ENCODE results near the gene EGLN2. TPM values are rescaled to one million over a fixed set of nuclear protein-coding genes. Genes with fewer than 3 reads are reported as not detected.
A peak's percentile ranks its signal among the peaks of the same experiment; 100 is the strongest.
"Not testable (repeated sequence)": the region's sequence is repeated elsewhere in the genome, so short reads cannot be mapped to it uniquely, and the experiment has no call there.

Gene EGLN2
- total RNA-seq, 1 donor from 2014 or later = 88.9 TPM

GRCh38 chr19:40825460-40826095 is 26.6 kb downstream of the EGLN2 start:
- Mint-ChIP-seq H3K36me3 (ENCODE audit: low read depth) (peaks cover 16% of the 10 kb centered on the region), H3K9me3 (peaks cover 15% of the 10 kb centered on the region), H3K4me1 (peaks cover 18% of the 10 kb centered on the region)
- H3K4me3 Mint-ChIP-seq; H3K27me3 Mint-ChIP-seq; intact Hi-C loops (cut with micrococcal nuclease); H3K27ac Mint-ChIP-seq; DNase-seq: not testable (repeated sequence)

- intact Hi-C loops (cut with micrococcal nuclease); H3K27me3 Mint-ChIP-seq: not testable (repeated sequence)
Measured at GRCh38 chr19:40826312-40826698, 27.3 kb downstream of the EGLN2 start.

GRCh38 chr19:40826699-40827385 is 27.9 kb downstream of the EGLN2 start:
- Mint-ChIP-seq H3K36me3 (ENCODE audit: low read depth) (peaks cover 16% of the 10 kb centered on the region), H3K9me3 (peaks cover 15% of the 10 kb centered on the region), H3K4me3 (peak overlapping the region; percentile 32), H3K27ac (peak overlapping the region; percentile 63), H3K4me1 (peaks cover 18% of the 10 kb centered on the region)
- intact Hi-C loops (cut with micrococcal nuclease); H3K27me3 Mint-ChIP-seq: not testable (repeated sequence)
- peak; percentile 86 for DNase-seq

More at GRCh38 chr19:40826312-40826698, 27.3 kb downstream of the EGLN2 start:
- Mint-ChIP-seq H3K4me3 (peak overlapping the region; percentile 32), H3K36me3 (ENCODE audit: low read depth) (peaks cover 16% of the 10 kb centered on the region), H3K4me1 (peaks cover 18% of the 10 kb centered on the region), H3K9me3 (peaks cover 15% of the 10 kb centered on the region)
- H3K27ac Mint-ChIP-seq, DNase-seq: not testable (repeated sequence)

GRCh38 chr19:40827386-40828247 is 28.6 kb downstream of the EGLN2 start:
- intact Hi-C loops (cut with micrococcal nuclease) = no loop called here
- Mint-ChIP-seq H3K27me3 (no peaks in the 10 kb centered on the region), H3K4me1 (peaks cover 22% of the 10 kb centered on the region), H3K9me3 (peaks cover 15% of the 10 kb centered on the region), H3K4me3 (no peak overlapping the region), H3K36me3 (ENCODE audit: low read depth) (peaks cover 16% of the 10 kb centered on the region), H3K27ac (no peak overlapping the region)
- DNase-seq = no peak

- peaks cover 15% of the 10 kb centered on the region for H3K9me3 Mint-ChIP-seq
- intact Hi-C loops (cut with micrococcal nuclease) = no loop called here
- DNase-seq = no peak
- peaks cover 16% of the 10 kb centered on the region for H3K36me3 Mint-ChIP-seq (ENCODE audit: low read depth)
- peaks cover 20% of the 10 kb centered on the region for H3K4me1 Mint-ChIP-seq
- no peaks in the 10 kb centered on the region for H3K27me3 Mint-ChIP-seq
- H3K27ac Mint-ChIP-seq = no peak overlapping the region
- H3K4me3 Mint-ChIP-seq = no peak overlapping the region
Measured at GRCh38 chr19:40829205-40829604, 30.2 kb downstream of the EGLN2 start.

- H3K4me3 Mint-ChIP-seq; H3K27ac Mint-ChIP-seq; DNase-seq; H3K27me3 Mint-ChIP-seq; intact Hi-C loops (cut with micrococcal nuclease): not testable (repeated sequence)
- Mint-ChIP-seq H3K9me3 (peaks cover 15% of the 10 kb centered on the region), H3K36me3 (ENCODE audit: low read depth) (peaks cover 16% of the 10 kb centered on the region), H3K4me1 (peaks cover 18% of the 10 kb centered on the region)
Measured at GRCh38 chr19:40830741-40831140, 31.8 kb downstream of the EGLN2 start.

GRCh38 chr19:40831502-40832430 is 32.8 kb downstream of the EGLN2 start:
- Mint-ChIP-seq H3K27ac (no peak overlapping the region), H3K36me3 (ENCODE audit: low read depth) (peaks cover 12% of the 10 kb centered on the region), H3K9me3 (peaks cover 12% of the 10 kb centered on the region), H3K27me3 (no peaks in the 10 kb centered on the region), H3K4me1 (peaks cover 13% of the 10 kb centered on the region), H3K4me3 (no peak overlapping the region)
- intact Hi-C loops (cut with micrococcal nuclease) = no loop called here
- DNase-seq = no peak

GRCh38 chr19:40832431-40832790 is 33.4 kb downstream of the EGLN2 start:
- intact Hi-C loops (cut with micrococcal nuclease); H3K4me3 Mint-ChIP-seq; DNase-seq; H3K36me3 Mint-ChIP-seq (ENCODE audit: low read depth); H3K27me3 Mint-ChIP-seq; H3K27ac Mint-ChIP-seq; H3K4me1 Mint-ChIP-seq; H3K9me3 Mint-ChIP-seq: not testable (repeated sequence)

- H3K4me3 Mint-ChIP-seq; intact Hi-C loops (cut with micrococcal nuclease); H3K36me3 Mint-ChIP-seq (ENCODE audit: low read depth); H3K9me3 Mint-ChIP-seq; H3K4me1 Mint-ChIP-seq; DNase-seq; H3K27me3 Mint-ChIP-seq; H3K27ac Mint-ChIP-seq: not testable (repeated sequence)
Measured at GRCh38 chr19:40833728-40834533, 34.9 kb downstream of the EGLN2 start.

- H3K4me1 Mint-ChIP-seq = peaks cover 6% of the 10 kb centered on the region
- peaks cover 4% of the 10 kb centered on the region for H3K9me3 Mint-ChIP-seq
- peaks cover 2% of the 10 kb centered on the region for H3K36me3 Mint-ChIP-seq (ENCODE audit: low read depth)
- intact Hi-C loops (cut with micrococcal nuclease) = no loop called here
- peaks cover 23% of the 10 kb centered on the region for H3K27me3 Mint-ChIP-seq
- no peak overlapping the region for H3K4me3 Mint-ChIP-seq
- no peak for DNase-seq
- H3K27ac Mint-ChIP-seq = no peak overlapping the region
Measured at GRCh38 chr19:40836754-40837429, 37.9 kb downstream of the EGLN2 start.

GRCh38 chr19:40838477-40838876 is 39.5 kb downstream of the EGLN2 start:
- peaks cover 23% of the 10 kb centered on the region for H3K27me3 Mint-ChIP-seq
- H3K4me1 Mint-ChIP-seq; H3K9me3 Mint-ChIP-seq; H3K4me3 Mint-ChIP-seq; H3K27ac Mint-ChIP-seq; intact Hi-C loops (cut with micrococcal nuclease); DNase-seq; H3K36me3 Mint-ChIP-seq (ENCODE audit: low read depth): not testable (repeated sequence)

GRCh38 chr19:40842012-40842411 is 43.0 kb downstream of the EGLN2 start:
- H3K36me3 Mint-ChIP-seq (ENCODE audit: low read depth); H3K27ac Mint-ChIP-seq; DNase-seq; H3K4me3 Mint-ChIP-seq; H3K9me3 Mint-ChIP-seq; intact Hi-C loops (cut with micrococcal nuclease): not testable (repeated sequence)
- H3K4me1 Mint-ChIP-seq = peaks cover 11% of the 10 kb centered on the region
- H3K27me3 Mint-ChIP-seq = peaks cover 28% of the 10 kb centered on the region

All from activated CD4-positive, alpha-beta T cell treated with anti-CD3 and anti-CD28 coated beads, Interleukin-2, amount 10 ng/mL, durations not matched to agents 24 days and 14 days (primary cell).